ENCODE results near the gene SULT1A2. TPM values are rescaled to one million over a fixed set of nuclear protein-coding genes. Genes with fewer than 3 reads are reported as not detected.
"Not testable (repeated sequence)": the region's sequence is repeated elsewhere in the genome, so short reads cannot be mapped to it uniquely, and the experiment has no call there.

SULT1A2 gene
- polyA plus RNA-seq, 3 donors: 0.81 to 3.1 (median 2.7) TPM

DNA sequence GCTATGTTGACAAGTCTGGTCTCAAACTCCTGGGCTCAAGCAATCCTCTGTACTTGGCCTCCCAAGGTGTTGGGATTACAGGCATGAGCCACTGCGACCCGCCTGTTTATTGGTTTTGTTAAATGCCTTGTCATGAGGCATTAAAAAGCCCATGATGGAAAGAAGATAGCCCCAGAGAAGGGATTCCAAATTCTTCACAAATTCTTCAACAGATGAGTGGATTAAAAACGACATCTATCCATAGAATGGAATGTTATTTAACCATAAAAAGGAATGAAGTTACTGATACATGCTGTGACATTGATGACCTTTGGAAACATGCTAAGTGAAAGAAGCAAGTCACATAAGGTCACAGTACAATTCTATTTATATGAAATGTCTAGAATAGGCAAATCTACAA, 38.4 kb downstream of the SULT1A2 start:
- no peak for DNase-seq

DNA sequence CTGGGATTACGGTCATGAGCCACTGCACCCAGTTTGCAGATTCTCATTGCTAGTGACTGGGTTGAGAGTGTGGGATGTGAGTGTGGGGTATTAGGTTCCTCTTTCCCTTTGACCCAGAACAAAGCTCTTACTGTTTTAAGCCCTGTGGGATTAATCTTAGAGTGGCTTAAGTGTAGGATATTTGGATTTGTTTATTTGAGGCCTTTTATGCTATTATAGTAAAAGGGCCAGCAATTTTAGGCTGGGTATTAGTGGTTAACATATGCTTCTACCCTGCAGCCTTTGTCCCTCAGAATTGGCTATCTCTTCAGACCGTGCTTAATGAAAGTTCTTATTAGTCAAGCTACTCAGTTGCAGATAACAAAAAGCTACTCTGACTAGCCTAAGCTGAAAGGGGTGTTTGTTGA, 39.9 kb downstream of the SULT1A2 start:
- no peak for DNase-seq

DNA sequence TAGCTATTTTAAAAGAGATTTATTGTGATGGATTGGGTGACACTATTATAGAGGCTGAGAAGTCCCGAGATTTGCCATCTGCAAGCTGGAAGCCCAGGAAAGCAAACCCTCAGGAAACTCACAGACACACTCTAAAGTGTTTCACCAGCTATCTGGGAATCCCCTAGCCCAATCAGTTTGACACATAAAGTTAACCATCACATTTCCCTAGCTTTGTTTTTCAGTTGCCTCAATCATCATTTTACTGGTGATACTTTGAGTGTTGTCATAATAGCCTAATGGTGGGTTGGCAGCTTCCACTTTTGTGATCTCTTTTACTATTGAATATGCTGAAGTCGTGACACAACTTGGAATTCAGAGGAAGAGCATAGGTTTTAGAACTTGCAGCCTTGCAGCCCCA, 41.3 kb downstream of the SULT1A2 start:
- DNase-seq: no peak

DNA sequence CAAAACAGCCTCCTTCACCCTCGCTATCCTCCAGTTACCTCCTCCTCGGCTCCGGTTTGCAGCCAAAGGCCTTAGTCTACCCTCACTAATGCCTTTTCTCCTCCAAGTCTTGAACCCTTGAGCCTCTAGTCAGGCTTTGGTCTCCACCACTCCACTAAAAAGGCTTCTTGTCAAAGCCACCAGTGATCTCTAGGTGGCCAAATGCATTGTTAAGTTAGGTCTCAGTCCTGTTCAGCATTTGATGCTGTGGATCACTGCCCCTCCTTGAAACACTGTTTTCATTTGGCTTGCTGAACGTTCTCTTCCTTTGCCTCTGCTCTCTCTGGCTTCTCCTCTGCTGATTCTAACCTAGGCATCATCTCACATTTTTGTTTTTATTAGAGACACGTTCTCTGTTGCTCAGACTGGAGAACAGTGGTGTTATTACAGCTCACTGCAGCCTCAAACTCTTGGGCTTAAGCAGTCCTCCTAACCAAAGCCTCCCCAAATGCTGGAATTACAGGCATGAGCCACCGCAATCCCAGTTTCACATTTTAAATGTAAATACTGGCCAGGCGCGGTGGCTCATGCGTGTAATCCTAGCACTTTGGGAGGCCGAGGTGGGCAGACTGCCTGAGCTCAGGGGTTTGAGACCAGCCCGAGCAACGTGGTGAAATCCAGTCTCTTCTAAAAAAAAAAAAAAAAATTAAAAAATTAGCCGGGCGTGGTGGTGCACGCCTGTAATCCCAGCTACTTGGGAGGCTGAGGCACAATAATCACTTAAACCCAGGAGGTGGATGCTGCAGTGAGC, 42.0 kb downstream of the SULT1A2 start:
- no peak for DNase-seq

DNA sequence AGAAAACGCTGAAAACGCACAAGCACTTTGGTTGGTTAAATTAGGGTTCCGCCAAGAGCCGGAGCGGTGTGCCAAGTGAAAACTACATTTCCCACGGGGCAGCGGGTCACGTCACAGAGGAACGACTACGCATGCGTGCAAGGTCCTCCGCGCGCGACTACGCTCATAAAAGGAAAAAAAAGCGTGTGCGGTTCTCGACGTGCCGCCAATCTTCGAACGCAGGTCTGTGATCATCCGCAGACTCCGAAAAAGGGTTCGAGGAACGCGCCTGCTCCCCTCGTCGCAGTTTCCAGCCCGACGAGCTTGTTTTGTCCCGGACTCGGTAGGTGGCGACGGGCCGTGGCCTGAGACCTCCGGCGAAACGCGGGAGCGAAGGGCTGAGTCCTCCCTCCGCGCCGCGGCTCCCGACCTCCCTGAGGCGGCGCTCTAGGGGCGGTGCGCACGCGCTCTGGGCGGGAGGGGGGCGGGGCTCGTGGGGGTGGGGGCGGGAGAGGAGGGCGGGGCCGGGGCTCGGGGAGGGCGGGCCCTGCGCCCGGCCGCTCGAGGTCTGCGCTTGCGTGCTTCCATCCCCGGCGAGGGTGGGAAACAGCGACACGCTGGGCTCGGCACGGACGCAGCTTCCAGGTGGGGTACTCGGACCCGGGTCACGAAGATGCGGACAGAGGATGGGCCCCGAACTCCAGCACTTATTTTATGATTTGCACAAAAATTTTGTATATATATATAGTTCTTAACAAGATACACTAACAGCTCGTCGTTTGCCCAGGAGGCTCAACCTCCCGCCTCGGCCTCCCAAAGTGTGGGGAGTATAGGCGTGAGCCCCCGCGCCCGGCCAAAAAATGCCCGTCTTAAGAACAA, 42.8 kb downstream of the SULT1A2 start, which contains the start of gene SGF29:
TSS of gene SGF29 (plus strand) at position 145 of the 858 bp plus-strand sequence. CDS start 27,150 bp downstream, outside the sequence.
- peak; percentile 93 for DNase-seq

DNA sequence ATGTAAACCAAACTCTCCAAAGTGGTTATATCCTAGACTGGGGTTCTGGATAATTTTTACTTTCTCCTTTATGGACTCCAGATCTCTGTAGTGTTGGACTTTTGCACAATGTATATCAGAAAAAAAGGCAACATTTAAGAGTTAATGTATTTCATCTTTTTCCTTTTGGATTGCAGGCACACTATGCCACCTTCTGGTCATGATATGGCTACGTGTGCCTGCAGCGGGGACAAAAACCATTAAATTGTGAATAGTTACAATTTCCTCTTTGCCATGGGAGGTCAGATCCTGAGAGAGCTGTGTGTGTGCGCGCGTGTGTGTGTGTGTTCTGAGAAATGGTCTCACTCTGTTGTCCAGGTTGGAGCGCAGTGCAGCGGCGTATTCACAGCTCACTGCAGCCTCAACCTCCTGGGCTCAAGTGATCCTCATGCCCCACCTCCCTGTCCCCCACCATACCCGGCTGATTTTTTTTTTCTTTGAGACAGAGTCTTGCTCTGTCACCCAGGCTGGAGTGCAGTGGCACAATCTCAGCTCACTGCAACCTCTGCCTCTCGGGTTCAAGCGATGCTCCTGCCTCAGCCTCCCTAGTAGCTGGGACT, 47.5 kb downstream of the SULT1A2 start:
- DNase-seq: no peak

DNA sequence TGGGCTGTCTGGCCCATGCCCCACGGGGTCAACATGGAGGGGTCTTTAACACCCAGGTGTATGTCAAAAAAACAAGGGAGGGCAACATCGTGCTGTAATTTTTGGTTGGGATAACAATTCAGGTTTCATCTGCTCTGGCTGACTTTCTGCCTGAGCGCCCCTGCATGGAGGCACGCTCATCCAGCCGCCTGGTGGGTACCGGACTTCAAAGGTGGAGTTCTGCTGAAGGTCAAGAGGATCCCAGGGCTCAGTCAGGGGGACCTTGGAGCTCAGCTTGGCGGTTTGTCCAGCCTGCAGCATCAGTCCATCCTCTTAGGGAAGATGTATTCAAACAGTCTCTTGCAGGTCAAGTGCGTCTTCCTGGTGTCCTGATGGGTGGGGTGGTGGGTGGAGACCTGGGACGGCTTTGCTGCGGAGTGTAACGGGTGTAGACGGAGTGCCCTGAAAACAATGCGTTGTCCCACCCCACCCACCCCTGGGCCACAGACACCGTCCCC, 48.5 kb downstream of the SULT1A2 start:
- no peak for DNase-seq

DNA sequence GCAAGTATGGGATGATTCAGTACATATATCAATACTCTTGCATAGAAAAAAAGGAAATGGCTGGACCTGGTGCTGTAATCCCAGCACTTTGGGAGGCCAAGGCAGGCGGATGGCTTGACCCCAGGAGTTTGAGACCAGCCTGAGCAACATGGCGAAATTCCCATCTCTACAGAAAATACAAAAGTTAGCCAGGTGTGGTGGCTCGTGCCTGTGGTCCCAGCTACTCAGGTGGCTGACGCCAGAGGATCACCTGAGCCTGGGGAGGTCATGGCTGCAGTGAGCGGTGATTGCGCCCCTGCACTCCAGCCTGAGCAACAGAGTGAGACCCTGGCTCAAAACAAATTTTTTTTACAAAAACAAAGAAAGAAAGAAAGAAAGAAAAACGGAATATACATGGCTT, 50.2 kb downstream of the SULT1A2 start:
- DNase-seq: no peak

DNA sequence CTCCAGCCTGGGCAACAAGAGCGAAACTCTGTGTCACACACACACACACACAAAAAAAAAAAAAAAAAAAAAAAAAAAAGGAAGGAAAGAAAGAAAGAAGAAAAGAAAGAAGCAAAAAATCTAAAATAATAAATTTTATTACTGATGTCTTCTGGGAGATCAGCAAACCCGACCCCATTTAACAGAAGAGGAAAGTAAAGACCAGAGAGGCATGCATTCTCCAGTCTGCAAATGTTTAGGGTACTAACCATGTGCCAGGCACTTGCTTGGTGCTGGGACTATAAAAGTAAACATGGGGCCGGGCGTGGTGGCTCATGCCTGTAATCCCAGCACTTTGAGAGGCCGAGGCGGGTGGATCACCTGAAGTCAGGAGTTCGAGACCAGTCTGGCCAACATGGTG, 50.9 kb downstream of the SULT1A2 start:
- not testable (repeated sequence) for DNase-seq

DNA sequence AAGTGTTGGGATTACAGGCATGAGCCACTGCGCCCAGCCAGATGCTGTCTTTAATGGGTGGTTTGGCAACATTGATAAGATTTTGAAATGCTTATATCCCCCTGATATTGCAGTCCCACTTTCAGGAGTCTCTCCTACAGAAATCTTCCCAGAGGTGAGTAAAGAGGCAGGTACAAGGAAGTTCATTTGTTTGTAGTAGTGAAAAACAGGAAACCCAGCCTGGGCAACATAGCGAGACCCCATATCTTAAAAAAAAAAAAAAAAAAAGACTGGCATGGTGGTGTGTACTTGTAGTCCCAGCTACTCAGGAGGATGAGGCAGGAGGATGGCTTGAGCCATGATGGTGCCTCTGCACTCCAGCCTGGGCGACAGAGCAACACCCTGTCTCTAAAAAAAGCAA, 51.9 kb downstream of the SULT1A2 start:
- DNase-seq: no peak

DNA sequence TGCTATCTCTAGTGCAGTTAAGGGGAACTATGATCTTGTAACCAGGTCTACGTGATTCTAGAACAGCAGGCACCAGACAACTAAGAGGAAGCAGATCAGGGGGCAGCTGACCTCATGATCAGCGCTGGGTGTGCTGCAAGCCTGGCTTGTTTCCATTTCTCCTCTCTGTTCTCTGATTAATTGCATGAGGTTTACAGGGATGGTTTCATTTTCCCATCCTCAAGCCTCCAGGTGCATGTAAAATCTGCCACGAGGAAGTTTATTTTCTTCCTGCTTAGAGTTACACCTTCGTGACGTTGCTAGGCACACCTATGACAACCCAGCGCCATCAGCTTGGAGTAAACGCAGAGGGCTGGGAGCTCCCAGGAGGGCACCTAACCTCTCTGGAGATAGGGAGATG, 53.8 kb downstream of the SULT1A2 start:
- no peak for DNase-seq

DNA sequence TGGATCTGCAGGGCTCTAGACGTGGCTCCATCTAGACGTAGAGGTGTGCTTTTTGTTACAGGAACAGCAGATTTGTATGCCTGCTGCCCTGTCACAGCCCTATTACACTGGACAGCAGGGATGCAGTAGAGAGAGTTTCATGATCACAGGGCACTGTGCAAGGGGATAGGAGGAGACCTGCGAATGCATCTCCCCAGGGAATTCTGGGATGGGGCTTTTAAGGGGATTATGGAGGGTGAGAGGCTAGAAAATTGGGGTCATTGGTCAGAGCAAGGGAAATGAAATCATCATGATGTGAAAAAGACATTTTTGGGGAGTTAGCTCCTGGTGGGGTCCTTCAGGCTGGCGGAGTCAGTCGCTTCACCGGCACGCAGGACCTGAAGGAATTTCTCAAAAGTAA, 54.2 kb downstream of the SULT1A2 start:
- no peak for DNase-seq

Other genes with a start within 250 kb of the SULT1A2 start
- 1 to 10 TPM in 2 of 3 donors, under 1 TPM in 1; 0.67 to 3.8 (median 3.8) TPM for gene NPIPB6, start 233.5 kb downstream of the SULT1A2 start, polyA plus RNA-seq (ENCODE audit: insufficient read length in 3 of 3)
- gene EIF3CL, start 193.2 kb downstream of the SULT1A2 start, polyA plus RNA-seq (ENCODE audit: insufficient read length in 3 of 3): 100 to 1,000 TPM in 2 of 3 donors, 10 to 100 TPM in 1; 92.4 to 139 (median 115) TPM
- under 1 TPM in 1 of 3 donors, not detected in 2; 0.84 TPM for gene NPIPB7, start 124.7 kb downstream of the SULT1A2 start, polyA plus RNA-seq (ENCODE audit: insufficient read length in 3 of 3)
- gene CLN3, start 105.0 kb downstream of the SULT1A2 start, polyA plus RNA-seq (ENCODE audit: insufficient read length in 3 of 3): 10 to 100 TPM; 31.5 to 41.8 (median 37.9) TPM
- under 1 TPM; 0.68 to 0.91 (median 0.87) TPM for gene APOBR, start 102.4 kb downstream of the SULT1A2 start, polyA plus RNA-seq (ENCODE audit: insufficient read length in 3 of 3)
- gene IL27, start 90.2 kb downstream of the SULT1A2 start, polyA plus RNA-seq (ENCODE audit: insufficient read length in 3 of 3): not detected
- 10 to 100 TPM in 1 of 3 donors, 1 to 10 TPM in 2; 6.4 to 10.6 (median 7.8) TPM for gene NUPR1, start 58.1 kb downstream of the SULT1A2 start, polyA plus RNA-seq (ENCODE audit: insufficient read length in 3 of 3)
- gene SGF29, start 43.1 kb downstream of the SULT1A2 start, polyA plus RNA-seq (ENCODE audit: insufficient read length in 3 of 3): 10 to 100 TPM; 11.5 to 26.0 (median 22.6) TPM
- 10 to 100 TPM; 21.9 to 30.4 (median 30.3) TPM for gene SULT1A1, start 13.0 kb upstream of the SULT1A2 start, polyA plus RNA-seq (ENCODE audit: insufficient read length in 3 of 3)
- 1 to 10 TPM; 2.1 to 3.6 (median 2.3) TPM for gene NPIPB8, start 41.0 kb upstream of the SULT1A2 start, polyA plus RNA-seq (ENCODE audit: insufficient read length in 3 of 3)
- 100 to 1,000 TPM; 447 to 620 (median 545) TPM for gene EIF3C, start 114.4 kb upstream of the SULT1A2 start, polyA plus RNA-seq (ENCODE audit: insufficient read length in 3 of 3)
- 1 to 10 TPM; 1.4 to 5.5 (median 2.2) TPM for gene NPIPB9, start 154.7 kb upstream of the SULT1A2 start, polyA plus RNA-seq (ENCODE audit: insufficient read length in 3 of 3)
- gene ATXN2L, start 225.9 kb upstream of the SULT1A2 start, polyA plus RNA-seq (ENCODE audit: insufficient read length in 3 of 3): 100 to 1,000 TPM; 116 to 132 (median 127) TPM
- 100 to 1,000 TPM; 220 to 228 (median 223) TPM for gene TUFM, start 249.3 kb upstream of the SULT1A2 start, polyA plus RNA-seq (ENCODE audit: insufficient read length in 3 of 3)